NCI-H146 treated with DMSO at 0.1 percent for 48 hours (cell line): ENCODE data around the gene CEP135.
"Not testable (repeated sequence)": the region's sequence is repeated elsewhere in the genome, so short reads cannot be mapped to it uniquely, and the experiment has no call there.

Source experiments
- DNase-seq: peaks from one replicate; lab custom pipeline; 2025; ENCODE audit not compliant: unreplicated experiment; lab: John Stamatoyannopoulos, UW

CEP135 gene

DNA sequence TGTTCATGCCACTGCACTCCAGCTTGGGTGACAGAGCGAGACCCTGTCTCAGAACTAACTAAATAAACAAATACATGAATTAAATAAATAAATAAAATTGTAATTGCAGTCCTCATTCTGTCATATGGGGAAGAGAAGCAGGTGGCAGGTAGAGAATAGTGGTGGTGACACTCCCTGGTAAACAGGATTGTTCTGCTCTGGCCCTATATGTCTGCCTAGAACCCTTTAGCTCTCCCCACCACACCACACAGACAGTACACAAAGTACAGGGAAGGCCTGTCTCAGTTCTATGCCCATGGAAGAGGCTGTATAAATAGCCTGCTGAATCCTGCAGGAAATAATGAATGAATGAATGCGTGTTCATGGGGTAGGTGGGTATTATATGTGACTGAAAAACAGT lies 117.7 kb downstream of the CEP135 start:
- DNase-seq, result no peak

DNA sequence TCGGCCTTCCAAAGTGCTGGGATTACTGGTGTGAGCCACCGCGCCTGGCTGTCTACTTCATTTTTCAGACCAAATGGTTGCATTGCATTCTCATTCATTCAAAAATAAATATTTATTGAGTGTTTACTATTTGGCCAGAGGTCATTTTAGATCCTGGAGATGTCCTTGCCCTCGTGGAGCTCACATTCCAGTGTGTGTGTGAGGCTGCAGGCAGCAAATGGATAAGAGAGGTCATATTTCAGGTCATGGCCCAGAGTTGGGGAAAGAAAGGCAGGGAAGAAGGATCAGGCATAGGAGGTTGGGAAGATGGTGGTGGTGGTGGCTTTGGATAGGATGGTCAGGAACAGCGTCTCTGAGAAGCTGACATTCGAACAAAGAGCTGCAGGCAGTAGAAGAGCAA lies 119.1 kb downstream of the CEP135 start:
- no peak for DNase-seq

DNA sequence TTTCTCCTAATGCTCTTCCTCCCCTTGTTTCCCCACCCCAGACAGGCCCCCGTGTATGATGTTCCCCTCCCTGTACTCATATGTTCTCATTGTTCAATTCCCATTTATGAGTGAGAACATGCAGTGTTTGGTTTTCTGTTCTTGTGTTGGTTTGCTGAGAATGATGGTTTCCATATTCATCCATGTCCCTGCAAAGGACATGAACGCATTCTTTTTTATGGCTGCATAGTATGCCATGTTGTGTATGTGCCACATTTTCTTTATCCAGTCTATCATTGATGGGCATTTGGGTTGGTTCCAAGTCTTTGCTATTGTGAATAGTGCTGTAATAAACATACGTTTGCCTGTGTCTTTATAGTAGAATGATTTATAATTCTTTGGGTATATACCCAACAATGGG lies 124.0 kb downstream of the CEP135 start:
- not testable (repeated sequence) for DNase-seq

DNA sequence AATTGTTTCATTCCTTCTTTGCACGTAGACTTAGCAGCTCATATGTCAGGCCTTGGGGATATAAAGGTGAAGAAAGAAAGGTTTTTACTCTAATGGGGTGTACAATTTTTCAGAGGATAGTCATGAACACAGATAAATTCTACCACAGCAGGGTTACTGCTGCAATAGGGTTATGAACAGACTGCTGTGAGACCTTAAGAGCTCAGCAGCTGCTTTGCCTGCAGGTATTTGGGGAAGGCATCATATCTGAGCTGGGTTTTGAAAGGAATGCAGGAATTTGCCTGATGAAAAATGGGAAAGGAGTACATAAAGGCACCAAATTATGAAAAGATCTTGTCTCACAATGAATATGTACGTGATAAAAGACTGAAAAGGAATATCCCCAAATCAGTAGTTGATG lies 128.9 kb downstream of the CEP135 start:
- no peak for DNase-seq

DNA sequence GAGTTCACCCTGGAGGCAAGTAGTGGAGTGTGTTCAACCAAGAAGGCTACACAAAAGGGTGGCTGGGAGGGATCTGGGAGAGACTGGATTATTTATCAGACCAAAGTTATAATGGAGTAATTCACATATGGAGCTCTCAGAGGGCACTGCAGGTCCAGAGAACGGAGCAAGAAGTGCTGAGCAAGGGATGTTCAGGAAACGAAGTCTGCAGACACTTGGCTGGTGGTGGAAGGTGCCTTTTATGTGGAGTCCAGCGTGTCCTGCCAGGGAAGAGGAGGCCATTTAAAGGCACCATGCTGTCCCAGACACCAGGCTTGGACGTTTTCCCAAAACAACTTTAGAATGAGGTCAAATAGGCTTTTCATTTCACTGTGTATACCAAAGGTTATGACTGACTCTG lies 130.1 kb downstream of the CEP135 start:
- DNase-seq, result no peak

DNA sequence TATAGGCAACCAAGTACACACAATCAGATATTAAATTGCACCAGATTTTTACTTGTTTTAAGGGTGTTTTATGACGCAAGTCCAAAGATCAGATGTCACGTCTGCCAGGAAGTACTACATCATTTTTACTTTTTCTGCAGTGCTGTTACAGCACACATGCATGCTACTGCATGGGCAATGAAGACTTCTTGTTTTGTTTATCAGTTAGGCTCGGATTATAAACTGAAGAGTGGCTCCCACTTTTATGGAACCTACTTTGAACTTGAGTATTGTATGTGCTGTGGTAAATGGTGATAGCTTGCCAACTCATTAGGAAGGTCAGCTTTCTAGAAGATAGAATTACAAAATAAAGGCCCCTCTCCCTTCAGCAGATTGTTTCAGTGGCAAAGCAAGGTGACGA lies 131.6 kb downstream of the CEP135 start:
- DNase-seq, result no peak

DNA sequence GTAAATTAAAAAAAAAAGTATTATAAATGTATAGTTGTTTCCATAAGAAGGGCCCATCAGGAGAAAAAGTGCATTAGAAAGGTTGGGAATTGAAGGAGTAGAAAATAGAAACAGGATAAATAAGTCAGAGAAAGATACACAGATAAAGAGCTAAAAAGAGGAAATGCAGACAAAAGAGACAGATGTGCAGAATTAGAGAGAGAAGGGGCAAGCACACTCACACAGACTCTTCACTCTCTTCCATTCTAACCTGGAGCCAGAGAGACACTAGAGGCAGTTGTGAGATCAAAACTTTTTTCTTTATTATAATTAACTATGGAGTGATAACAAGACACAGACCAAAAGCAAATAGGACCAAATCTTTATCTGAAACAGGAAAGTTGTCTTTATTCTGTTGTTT lies 134.1 kb downstream of the CEP135 start:
- DNase-seq, result no peak
